GM21737 (cell line): ENCODE data around the gene TOM1L2.

Source experiments
- ATAC-seq: cut with Tn5 transposase; IDR thresholded peaks from one replicate; pipeline ENCODE4 v1.9.1; 2021; ENCODE audit warnings: mild to moderate bottlenecking, moderate library complexity; ENCODE audit not compliant: unreplicated experiment

TOM1L2 gene

GRCh38 chr17:17837966-17838962 is 133.9 kb downstream of the TOM1L2 start:
- no peak for ATAC-seq

DNA sequence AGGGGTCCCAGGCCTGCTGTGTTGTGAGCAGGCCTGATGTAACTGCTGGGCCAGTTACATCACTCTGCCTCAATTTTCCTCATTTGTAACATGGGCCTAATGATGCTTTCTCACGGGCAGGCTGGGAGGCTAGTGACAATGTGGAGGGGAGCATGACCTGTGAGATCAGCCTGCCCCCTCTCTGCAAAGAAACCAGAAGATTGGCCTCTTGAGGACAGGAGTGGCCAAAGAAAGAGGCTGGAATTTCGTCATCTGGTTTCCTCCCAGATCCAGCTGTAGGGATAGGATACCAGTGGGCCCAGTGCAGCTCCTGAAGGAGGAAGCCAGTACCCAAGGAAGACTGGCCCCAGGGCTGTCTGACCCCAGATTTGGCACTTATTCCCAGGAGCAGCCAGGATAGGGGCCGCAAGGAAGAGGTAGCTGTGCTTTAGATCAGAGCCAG is 134.8 kb downstream of the TOM1L2 start:
- no peak for ATAC-seq

DNA sequence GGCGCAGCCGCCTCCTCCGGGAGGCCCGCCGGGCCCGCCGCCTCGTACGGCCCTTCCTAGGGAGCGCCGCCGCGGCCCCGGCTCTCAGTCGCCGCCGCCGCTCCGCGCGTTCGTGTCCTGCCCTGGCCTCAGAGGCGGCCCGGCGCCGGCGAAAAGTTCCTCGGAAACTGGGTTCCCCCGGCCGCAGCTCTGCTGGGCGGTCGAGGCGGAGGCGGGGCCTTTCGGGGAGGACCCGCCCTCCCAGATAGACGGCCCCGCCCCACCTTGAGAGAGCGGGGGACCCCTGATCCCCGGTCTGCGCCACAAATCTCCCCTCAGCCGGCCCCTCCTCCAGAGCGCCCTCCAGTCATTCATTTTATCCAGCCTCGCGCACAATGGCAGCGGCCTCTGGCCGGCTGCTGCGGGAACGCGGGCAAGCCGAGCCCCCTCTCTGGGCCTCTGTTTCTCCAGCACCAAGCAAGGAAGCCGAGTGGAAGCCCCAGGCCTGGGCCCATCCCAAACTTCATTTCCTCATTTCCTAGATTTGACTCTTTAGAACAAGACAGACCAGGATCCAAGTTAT is 135.3 kb downstream of the TOM1L2 start, which contains the start of gene SREBF1:
SREBF1 (minus strand) TSS at position 169 of the 562 bp plus-strand sequence. CDS start 169 bp downstream, outside the sequence.
- peak; percentile 31 for ATAC-seq

GRCh38 chr17:17836250-17836817 is 135.9 kb downstream of the TOM1L2 start:
- ATAC-seq = peak; percentile 51

DNA sequence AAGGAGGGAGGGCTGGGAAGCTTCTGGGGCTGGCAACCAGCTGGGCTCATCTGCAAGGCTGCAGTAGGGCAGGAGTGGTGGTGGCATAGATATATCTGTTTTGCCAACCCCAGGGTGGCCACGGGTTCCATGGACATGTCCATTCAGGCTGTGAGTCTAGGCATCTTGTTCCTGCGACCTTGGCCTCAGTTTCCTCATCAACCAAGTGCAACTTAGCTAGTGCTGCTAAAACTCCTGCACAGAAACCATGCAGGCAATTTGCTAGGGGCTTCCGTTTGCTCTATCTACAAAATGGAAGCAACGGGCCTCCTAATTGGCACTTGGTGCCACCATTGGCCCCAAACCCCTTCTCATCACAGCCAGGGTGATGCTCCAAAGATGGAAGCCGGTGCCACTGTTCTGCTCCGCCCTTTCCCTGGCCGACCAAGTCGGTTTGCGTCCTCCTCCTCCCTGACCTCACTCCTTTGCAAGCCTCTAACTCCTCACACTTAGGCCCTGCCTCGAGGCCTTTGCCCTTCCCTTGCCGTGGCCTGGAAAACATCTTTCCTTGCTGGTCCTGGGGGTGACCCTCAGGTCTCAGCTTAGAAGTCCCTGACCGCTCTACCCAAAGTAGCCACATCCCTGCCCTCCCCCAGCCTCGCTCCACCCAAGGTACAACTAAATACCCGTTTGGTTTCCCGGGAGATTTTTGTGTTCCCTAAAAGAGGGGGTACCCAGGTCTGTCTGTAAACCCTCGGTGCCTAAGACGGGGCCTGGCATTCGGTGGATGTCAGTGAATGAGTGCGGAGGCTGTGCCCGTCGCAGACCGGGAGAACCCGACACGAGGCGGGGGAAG is 136.6 kb downstream of the TOM1L2 start:
- ATAC-seq = no peak

- no peak for ATAC-seq
Observed at GRCh38 chr17:17834974-17835373, 137.2 kb downstream of the TOM1L2 start.

DNA sequence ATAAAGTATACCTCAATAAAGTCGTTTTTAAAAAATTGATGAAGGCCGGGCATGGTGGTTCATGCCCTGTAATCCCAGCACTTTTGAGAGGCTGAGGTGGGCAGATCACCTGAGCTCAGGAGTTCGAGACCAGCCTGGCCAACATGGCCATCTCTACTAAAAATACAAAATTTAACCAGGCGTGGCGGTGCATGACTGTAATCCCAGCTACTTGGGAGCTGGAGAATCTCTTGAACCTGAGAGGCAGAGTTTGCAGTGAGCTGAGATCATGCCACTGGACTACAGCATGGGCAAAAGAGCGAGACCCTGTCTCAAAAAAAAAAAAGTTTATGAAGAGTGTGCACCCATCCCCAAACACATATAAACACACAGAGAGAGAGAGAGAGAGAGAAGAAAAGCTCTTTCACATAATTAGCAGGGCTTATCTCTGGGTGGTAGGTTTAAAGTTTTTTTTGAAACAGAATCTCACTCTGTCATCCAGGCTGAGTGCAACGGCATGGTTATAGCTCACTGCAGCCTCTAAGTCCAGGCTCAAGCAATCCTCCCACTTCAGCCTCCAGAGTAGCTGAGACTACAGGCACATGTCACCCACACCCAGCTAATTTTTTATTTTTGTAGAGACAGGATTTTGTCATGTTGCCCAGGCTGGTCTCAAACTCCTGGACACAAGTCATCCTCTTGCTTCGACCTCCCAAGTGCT is 138.4 kb downstream of the TOM1L2 start:
- no peak for ATAC-seq

DNA sequence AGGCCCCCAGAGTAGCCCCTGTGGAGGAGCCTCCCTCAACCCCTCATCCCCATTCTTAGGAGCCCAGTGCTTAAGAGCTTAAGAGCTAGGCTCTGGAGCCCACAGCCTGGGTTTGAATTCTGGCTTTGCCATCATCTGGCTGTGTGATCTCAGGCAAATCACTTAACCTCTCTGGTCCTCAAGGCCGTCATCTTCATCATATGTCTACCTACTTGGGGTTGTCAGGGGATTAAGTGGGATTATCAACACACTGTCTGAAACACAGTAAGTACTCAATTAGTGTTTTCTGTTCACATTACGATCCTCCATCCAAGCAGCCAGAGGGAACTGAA is 140.2 kb downstream of the TOM1L2 start:
- no peak for ATAC-seq

- ATAC-seq = no peak
Observed at GRCh38 chr17:17831208-17832031, 140.8 kb downstream of the TOM1L2 start.

GRCh38 chr17:17830740-17831207 is 141.4 kb downstream of the TOM1L2 start:
- no peak for ATAC-seq

DNA sequence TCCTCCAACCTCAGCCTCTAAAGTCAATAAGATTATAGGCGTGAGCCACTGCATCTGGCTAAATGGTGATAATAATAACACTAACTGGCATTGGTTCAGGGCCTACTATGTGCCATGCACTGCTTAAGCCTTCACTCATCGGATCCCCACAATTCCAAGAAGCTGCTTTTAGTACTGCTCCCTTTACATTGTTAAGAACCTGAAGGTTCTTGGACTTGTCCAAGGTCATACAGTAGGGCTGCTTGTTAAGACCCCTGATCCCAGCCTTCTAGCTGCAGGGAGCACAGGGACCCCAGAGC is 142.0 kb downstream of the TOM1L2 start:
- ATAC-seq = no peak

GRCh38 chr17:17827826-17828621 is 144.2 kb downstream of the TOM1L2 start:
- ATAC-seq = no peak

- ATAC-seq = no peak
Observed at GRCh38 chr17:17826942-17827785, 145.0 kb downstream of the TOM1L2 start.

GRCh38 chr17:17826342-17826713 is 145.9 kb downstream of the TOM1L2 start:
- ATAC-seq = no peak

DNA sequence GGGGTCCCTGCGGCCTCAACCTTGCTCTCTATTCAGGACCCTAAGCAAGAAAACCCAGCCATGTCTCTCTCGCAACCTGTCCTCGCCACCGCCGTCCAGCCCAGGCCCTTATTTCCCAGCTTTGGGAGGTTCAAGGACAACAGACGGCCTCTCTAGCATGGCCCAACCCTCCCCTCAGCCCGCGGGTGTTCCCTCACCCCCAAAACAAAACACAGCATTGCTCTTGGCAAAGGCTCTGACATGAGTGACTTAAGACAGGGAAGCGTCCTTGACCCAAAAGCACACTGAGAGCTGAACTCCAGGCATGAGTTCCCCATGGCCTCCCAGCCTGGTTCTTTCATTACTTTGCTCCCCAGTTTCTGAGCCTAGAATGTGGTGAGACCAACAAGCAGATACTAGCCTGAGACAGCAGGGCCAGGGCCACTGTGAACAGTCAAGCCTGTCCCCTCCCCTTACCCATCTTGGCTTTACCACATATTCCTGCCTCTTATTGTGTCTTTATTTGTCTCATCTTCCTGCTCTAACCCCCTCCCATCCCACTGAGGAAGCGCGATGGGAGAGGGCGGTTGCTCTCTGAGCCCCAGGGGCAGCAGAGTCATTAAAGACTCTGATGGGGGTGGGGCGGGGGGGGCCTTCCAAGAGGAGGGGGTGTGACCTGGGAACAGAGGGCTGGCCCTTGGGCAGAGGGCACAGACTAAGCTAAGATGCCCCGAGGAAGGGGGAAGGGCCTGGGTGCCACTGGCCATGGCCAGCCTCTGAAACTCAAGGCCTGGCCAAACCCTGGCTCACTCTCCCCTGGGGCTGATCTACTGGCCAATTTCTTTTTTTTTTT is 147.2 kb downstream of the TOM1L2 start:
- no peak for ATAC-seq

GRCh38 chr17:17824119-17824782 is 147.9 kb downstream of the TOM1L2 start:
- ATAC-seq = peak; percentile 6
